ENCODE measurements around the gene IREB2. TPM values are rescaled to one million over a fixed set of nuclear protein-coding genes. Genes with fewer than 3 reads are reported as not detected.

Gene IREB2
- total RNA-seq, 1 donor from 2014 or later = 13.0 TPM

DNA sequence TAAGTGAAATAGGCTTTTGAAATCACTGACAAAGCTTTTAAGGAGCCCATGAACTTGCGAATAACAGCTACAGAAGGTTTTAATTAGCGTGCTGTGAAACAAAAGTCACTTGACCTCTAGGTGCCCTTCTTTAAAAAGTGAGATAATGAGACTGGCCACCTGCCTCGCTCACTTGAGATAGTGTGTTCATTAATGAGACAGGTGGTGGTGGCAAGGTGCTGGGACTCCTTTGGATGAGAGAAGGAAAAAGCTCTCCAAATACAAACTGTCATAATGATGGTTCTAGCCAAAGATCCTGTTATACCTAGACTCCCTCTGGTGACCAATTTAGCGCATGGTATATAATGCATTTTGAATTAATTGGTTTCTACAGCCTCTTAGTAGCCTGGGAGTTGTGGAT is 22.7 kb upstream of the IREB2 start:
- DNase-seq (ENCODE audit: low read depth) = no peak
- no peak overlapping the region for H3K4me3 ChIP-seq (ENCODE audit: low read depth, low read length)
- TF ChIP-seq, protein P1, sequence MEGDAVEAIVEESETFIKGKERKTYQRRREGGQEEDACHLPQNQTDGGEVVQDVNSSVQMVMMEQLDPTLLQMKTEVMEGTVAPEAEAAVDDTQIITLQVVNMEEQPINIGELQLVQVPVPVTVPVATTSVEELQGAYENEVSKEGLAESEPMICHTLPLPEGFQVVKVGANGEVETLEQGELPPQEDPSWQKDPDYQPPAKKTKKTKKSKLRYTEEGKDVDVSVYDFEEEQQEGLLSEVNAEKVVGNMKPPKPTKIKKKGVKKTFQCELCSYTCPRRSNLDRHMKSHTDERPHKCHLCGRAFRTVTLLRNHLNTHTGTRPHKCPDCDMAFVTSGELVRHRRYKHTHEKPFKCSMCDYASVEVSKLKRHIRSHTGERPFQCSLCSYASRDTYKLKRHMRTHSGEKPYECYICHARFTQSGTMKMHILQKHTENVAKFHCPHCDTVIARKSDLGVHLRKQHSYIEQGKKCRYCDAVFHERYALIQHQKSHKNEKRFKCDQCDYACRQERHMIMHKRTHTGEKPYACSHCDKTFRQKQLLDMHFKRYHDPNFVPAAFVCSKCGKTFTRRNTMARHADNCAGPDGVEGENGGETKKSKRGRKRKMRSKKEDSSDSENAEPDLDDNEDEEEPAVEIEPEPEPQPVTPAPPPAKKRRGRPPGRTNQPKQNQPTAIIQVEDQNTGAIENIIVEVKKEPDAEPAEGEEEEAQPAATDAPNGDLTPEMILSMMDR (conservative IDR thresholded peaks at IDR 0.05; ENCODE audit: low read depth, low read length) = peak; percentile 46

DNA sequence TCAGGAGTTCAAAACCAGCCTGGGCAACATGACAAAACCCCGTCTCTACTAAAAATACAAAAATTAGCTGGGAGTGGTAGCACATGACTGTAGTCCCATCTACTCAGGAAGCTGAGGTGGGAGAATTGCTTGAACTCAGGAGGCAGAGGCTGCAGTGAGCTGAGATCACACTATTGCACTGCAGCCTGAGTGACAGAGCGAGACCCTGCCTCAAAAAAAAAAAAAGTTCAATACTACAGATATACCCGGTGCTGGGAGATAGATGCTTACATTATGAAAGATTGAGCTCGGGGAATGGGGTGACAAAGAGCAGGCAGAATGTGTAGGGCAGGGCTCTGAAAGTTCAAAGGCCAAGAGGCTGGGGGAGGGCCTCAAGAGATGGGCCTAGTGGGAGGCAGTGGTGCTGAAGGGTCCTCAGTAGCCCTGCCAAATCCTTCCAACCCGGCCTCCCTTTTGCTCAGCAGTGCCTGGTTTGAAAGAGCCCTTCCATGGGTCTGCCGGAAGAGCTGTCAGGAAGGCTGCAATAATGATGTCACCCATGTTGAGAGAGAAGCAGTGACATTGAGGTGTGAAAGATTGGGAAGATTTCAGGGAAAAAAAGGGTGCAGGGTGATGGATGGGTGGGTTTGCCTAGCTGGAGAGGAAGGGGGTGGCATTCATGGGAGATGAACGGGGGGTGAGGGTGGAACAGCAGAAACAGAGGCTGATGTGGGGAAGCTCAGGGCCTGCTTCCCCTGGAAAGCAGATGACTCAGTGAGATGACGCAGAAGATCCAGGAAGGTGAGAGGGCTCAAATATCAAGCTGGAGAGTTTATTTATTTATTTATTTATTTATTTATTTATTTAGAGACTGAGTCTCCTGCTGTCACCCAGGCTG is 20.0 kb upstream of the IREB2 start:
- no peak for DNase-seq (ENCODE audit: low read depth)
- no peak overlapping the region for H3K4me3 ChIP-seq (ENCODE audit: low read depth, low read length)
- TF ChIP-seq, protein P1 (conservative IDR thresholded peaks at IDR 0.05; ENCODE audit: low read depth, low read length) = no peak

DNA sequence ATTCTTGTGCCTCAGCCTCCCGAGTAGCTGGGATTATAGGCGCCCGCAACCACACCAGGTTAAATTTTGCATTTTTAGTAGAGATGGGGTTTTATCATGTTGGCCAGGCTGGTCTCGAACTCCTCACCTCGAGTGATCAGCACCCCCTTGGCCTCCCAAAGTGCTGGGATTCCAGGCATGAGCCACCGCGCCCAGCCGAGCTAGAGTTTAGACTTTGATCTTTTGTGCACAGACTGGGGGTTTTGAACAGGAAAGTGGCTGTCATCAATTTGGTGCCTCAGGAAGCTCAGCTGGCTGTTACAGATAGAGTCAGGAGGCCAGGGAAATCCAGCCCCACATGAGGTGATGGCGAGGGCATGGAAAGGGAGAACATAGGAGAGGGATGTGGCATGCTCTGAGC is 19.3 kb upstream of the IREB2 start:
- no peak for DNase-seq (ENCODE audit: low read depth)
- TF ChIP-seq, protein P1 (conservative IDR thresholded peaks at IDR 0.05; ENCODE audit: low read depth, low read length) = no peak

DNA sequence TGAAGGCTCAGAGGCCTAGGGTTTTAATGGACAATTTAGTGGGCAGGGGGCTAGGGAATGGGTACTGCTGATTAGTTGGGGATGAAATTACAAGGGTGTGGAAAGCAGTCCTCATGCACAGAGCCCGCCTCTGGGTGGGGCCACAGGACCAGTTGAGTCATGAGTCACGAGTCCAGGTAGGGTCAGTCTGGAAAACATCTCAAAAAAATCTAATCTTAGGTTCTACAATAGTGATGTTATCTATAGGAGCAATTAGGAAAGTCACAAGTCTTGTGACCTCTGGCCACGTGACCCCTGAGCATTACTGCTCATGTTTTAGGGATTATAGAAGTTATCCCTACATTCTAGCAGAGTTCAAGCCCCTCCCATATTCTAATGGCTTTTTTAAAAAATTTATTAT is 18.6 kb upstream of the IREB2 start:
- TF ChIP-seq, protein P1 (conservative IDR thresholded peaks at IDR 0.05; ENCODE audit: low read depth, low read length) = no peak
- H3K4me3 ChIP-seq (ENCODE audit: low read depth, low read length) = no peak overlapping the region
- DNase-seq (ENCODE audit: low read depth) = no peak

More for the DNA sequence above, 19.3 kb upstream of the IREB2 start:
- H3K4me3 ChIP-seq (ENCODE audit: low read depth, low read length) = no peak overlapping the region

DNA sequence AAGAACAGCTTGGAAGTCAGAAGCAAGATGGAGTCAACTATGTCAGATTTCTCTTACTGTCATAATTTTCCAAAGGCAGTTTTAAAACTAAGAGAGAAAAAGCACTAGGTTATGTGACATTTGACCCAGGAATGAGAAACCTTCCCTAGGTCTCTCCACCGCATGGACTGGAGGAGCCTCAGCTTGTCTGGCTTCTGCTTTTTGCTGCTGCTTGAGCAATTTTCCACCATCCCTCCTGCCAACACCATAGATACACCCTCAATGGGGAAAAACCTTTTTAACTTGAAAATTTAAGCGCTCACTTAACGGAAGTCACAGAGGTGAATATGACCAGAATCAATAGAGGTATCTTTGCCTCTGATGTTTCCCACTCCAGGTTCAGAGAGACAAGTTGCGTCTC is 17.8 kb upstream of the IREB2 start:
- no peak overlapping the region for H3K4me3 ChIP-seq (ENCODE audit: low read depth, low read length)
- TF ChIP-seq, protein P1 (conservative IDR thresholded peaks at IDR 0.05; ENCODE audit: low read depth, low read length) = no peak
- DNase-seq (ENCODE audit: low read depth) = no peak

DNA sequence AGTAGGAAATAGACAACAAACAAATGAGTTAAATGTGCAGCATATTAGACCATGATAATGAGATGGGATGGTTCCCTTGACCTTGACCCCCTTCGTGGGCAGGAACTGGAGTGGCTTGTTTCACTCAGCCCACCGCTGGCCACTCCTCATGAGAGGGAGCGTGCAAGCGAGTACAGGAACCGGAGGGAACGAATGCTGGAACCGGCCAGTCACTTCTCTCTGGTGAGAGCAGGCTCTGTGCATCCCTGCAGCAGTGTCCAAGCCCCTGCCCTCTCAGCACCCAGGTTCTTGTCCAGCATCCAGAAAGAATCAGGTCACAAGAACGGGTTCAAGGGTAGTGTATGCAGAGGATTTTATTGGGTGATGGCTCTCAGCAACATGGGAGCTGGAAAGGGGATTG is 17.2 kb upstream of the IREB2 start:
- no peak for DNase-seq (ENCODE audit: low read depth)
- TF ChIP-seq, protein P1 (conservative IDR thresholded peaks at IDR 0.05; ENCODE audit: low read depth, low read length) = no peak
- no peak overlapping the region for H3K4me3 ChIP-seq (ENCODE audit: low read depth, low read length)

Data from epithelial cell of proximal tubule (primary cell).